IMR-90 (cell line): ENCODE measurements around the gene ARHGAP10. TPM values are rescaled to one million over a fixed set of nuclear protein-coding genes. Genes with fewer than 3 reads are reported as not detected.

ENCODE experiments used
- ATAC-seq: fragments of 200-7000 bp; cut with Tn5 transposase; 2 replicates; pipeline ENCODE4 v1.9.1; 2020; ENCODE audit warnings: low read depth, mild to moderate bottlenecking, moderate library complexity
- BruUV-seq: library from RNA; stranded (reverse); fragments of 400-500 nt; replicated peaks from 2 replicates; lab custom pipeline; 2021; lab: Mats Ljungman, UMichigan
- CTCF ChIA-PET: fragments of 300-600 bp; formaldehyde crosslinking; extraction: SDS; loops from one replicate; lab custom pipeline; 2021; ENCODE audit warnings: antibody characterized with exemption; lab: Yijun Ruan, JAX
- POLR2A ChIA-PET: fragments of 300-600 bp; sonication (Branson Sonifier 250); formaldehyde crosslinking; loops from one replicate; lab custom pipeline; 2022; ENCODE audit warnings: antibody characterized with exemption; ENCODE audit not compliant: unreplicated experiment; lab: Charles Lee
- DNase-seq: peaks from one replicate; pipeline ENCODE4 v3.0.0; 2013
- H2AFZ ChIP-seq: replicated peaks from 2 replicates; pipeline ENCODE3; 2013; ENCODE audit warnings: low read length, mild to moderate bottlenecking; ENCODE audit not compliant: poor library complexity
- H2AK5ac ChIP-seq: 2 replicates; pipeline ENCODE4 v1.6.1; 2013; ENCODE audit warnings: low read depth, low read length, inconsistent platforms
- H2AK9ac ChIP-seq: replicated peaks from 2 replicates; pipeline ENCODE3; 2013; ENCODE audit warnings: mild to moderate bottlenecking, low read depth, low read length, moderate library complexity; ENCODE audit not compliant: poor library complexity
- H2BK120ac ChIP-seq: 2 replicates; pipeline ENCODE4 v1.6.1; 2013; ENCODE audit warnings: low read depth, low read length, inconsistent platforms
- H2BK15ac ChIP-seq: 3 replicates; pipeline ENCODE4 v1.6.1; 2013; ENCODE audit warnings: low read depth, low read length, inconsistent platforms
- H2BK20ac ChIP-seq: 2 replicates; pipeline ENCODE4 v1.6.1; 2013; ENCODE audit warnings: low read depth, mild to moderate bottlenecking, inconsistent platforms, low read length, moderate library complexity
- H2BK5ac ChIP-seq: 2 replicates; pipeline ENCODE4 v1.6.1; 2013; ENCODE audit warnings: mild to moderate bottlenecking, low read depth, low read length, inconsistent platforms; ENCODE audit not compliant: poor library complexity, severe bottlenecking
- H3K14ac ChIP-seq: replicated peaks from 2 replicates; pipeline ENCODE4 v1.6.1; 2013; ENCODE audit warnings: low read depth, low read length, inconsistent platforms
- H3K18ac ChIP-seq: 2 replicates; pipeline ENCODE4 v1.6.1; 2013; ENCODE audit warnings: low read depth, low read length, control low read depth
- H3K23ac ChIP-seq: 2 replicates; pipeline ENCODE4 v1.6.1; 2013; ENCODE audit warnings: low read depth, low read length, inconsistent platforms
- H3K27ac ChIP-seq: 2 replicates; pipeline ENCODE4 v1.5.1; 2013; ENCODE audit warnings: mild to moderate bottlenecking, control low read depth, low read length; ENCODE audit not compliant: insufficient read depth
- H3K27me3 ChIP-seq: 2 replicates; pipeline ENCODE4 v1.6.1; 2013; ENCODE audit warnings: low read length; ENCODE audit not compliant: control insufficient read depth, insufficient read depth
- H3K36me3 ChIP-seq: 2 replicates; pipeline ENCODE4 v1.6.1; 2013; ENCODE audit warnings: low read length, mixed read lengths; ENCODE audit not compliant: control insufficient read depth, insufficient read depth
- H3K4ac ChIP-seq: 2 replicates; pipeline ENCODE4 v1.6.1; 2013; ENCODE audit warnings: low read depth, low read length, inconsistent platforms
- H3K4me1 ChIP-seq: 2 replicates; pipeline ENCODE4 v1.6.1; 2013; ENCODE audit warnings: low read length, mixed read lengths; ENCODE audit not compliant: control insufficient read depth, insufficient read depth
- H3K4me2 ChIP-seq: 2 replicates; pipeline ENCODE4 v1.6.1; 2013; ENCODE audit warnings: low read depth, mild to moderate bottlenecking, control low read depth, low read length, moderate library complexity
- H3K4me3 ChIP-seq: 2 replicates; pipeline ENCODE4 v1.5.1; 2013; ENCODE audit warnings: low read depth, mild to moderate bottlenecking, control low read depth, low read length, moderate library complexity; ENCODE audit not compliant: insufficient read depth
- H3K56ac ChIP-seq: 2 replicates; pipeline ENCODE4 v1.6.1; 2013; ENCODE audit warnings: low read length, inconsistent platforms; ENCODE audit not compliant: insufficient read depth; ENCODE audit errors: extremely low read depth
- H3K79me1 ChIP-seq, 2 experiments: 2 replicates each; pipeline ENCODE4 v1.6.1; 2013; ENCODE audit warnings: low read length in 2 of 2, inconsistent platforms in 1 of 2, low read depth in 1 of 2
- H3K9ac ChIP-seq: 2 replicates; pipeline ENCODE4 v1.6.1; 2013; ENCODE audit warnings: low read depth, low read length, control low read depth
- H3K9me1 ChIP-seq: 2 replicates; pipeline ENCODE4 v1.6.1; 2013; ENCODE audit warnings: low read length, inconsistent platforms; ENCODE audit not compliant: insufficient read depth
- H3K9me3 ChIP-seq: 2 replicates; pipeline ENCODE4 v1.6.1; 2013; ENCODE audit warnings: low read length; ENCODE audit not compliant: control insufficient read depth, insufficient read depth
- H4K20me1 ChIP-seq: 2 replicates; pipeline ENCODE4 v1.6.1; 2013; ENCODE audit warnings: low read length, inconsistent platforms; ENCODE audit not compliant: insufficient read depth
- H4K5ac ChIP-seq: 2 replicates; pipeline ENCODE4 v1.6.1; 2013; ENCODE audit warnings: mild to moderate bottlenecking, low read depth, low read length, control low read depth
- H4K8ac ChIP-seq, 2 experiments: 2 replicates each; pipeline ENCODE4 v1.6.1; 2013; ENCODE audit warnings: low read depth in 2 of 2, low read length in 2 of 2, control low read depth in 1 of 2, inconsistent platforms in 1 of 2
- H4K91ac ChIP-seq: 2 replicates; pipeline ENCODE4 v1.6.1; 2013; ENCODE audit warnings: low read depth, low read length, inconsistent platforms; ENCODE audit not compliant: insufficient read depth
- CEBPB ChIP-seq: IDR thresholded peaks from 2 replicates; pipeline ENCODE4 v1.6.1; 2012; ENCODE audit warnings: low read depth, low read length, improper control_type of control experiment
- CHD1 ChIP-seq: IDR thresholded peaks from 2 replicates; pipeline ENCODE4 v1.6.1; 2012; ENCODE audit warnings: low read depth, low read length, improper control_type of control experiment
- MAFK ChIP-seq: IDR thresholded peaks from 2 replicates; pipeline ENCODE4 v1.6.1; 2012; ENCODE audit warnings: low read depth, low read length, improper control_type of control experiment
- MAZ ChIP-seq: IDR thresholded peaks from 2 replicates; pipeline ENCODE4 v1.6.1; 2012; ENCODE audit warnings: low read depth, mild to moderate bottlenecking, low read length, improper control_type of control experiment, moderate library complexity, borderline replicate concordance
- NFE2L2 ChIP-seq: fragments of 150-350 bp; IDR thresholded peaks from 2 replicates; pipeline ENCODE4 v1.6.1; 2016; ENCODE audit warnings: low read depth, mild to moderate bottlenecking, low read length
- POLR2A ChIP-seq: IDR thresholded peaks from 2 replicates; pipeline ENCODE4 v1.6.1; 2012; ENCODE audit warnings: mild to moderate bottlenecking, low read depth, low read length
- RAD21 ChIP-seq: IDR thresholded peaks from 2 replicates; pipeline ENCODE4 v1.6.1; 2012; ENCODE audit warnings: low read length, improper control_type of control experiment
- RCOR1 ChIP-seq: IDR thresholded peaks from 2 replicates; pipeline ENCODE4 v1.6.1; 2012; ENCODE audit warnings: mild to moderate bottlenecking, low read length, improper control_type of control experiment; ENCODE audit not compliant: insufficient replicate concordance
- RFX5 ChIP-seq: IDR thresholded peaks from 2 replicates; pipeline ENCODE4 v1.8.0; 2012; ENCODE audit warnings: low read depth, mild to moderate bottlenecking, low read length, moderate library complexity
- SMC3 ChIP-seq: fragments of 150-350 bp; IDR thresholded peaks from 2 replicates; pipeline ENCODE4 v1.6.1; 2016; ENCODE audit warnings: low read depth, mild to moderate bottlenecking, antibody characterized with exemption, low read length, moderate library complexity
- WGBS, 2 experiments: methylation state at CpG; one replicate each; pipeline versions ENCODE4 v1.1.5 to v1.1.7; 2013; ENCODE audit warnings: missing lambda C conversion rate in 2 of 2; ENCODE audit not compliant: insufficient read length in 1 of 2; ENCODE audit errors: extremely low coverage in 2 of 2; 5-methylcytosine and 5-hydroxymethylcytosine counted together
- dilution Hi-C: fragments of 300-500 bp; cut with HindIII; formaldehyde crosslinking; loops from one replicate; pipeline ENCODE4 v1.14.3; 2018; ENCODE audit warnings: low sequenced_read_pairs; ENCODE audit not compliant: unreplicated experiment
- in situ Hi-C: fragments of 300-500 bp; cut with MboI; formaldehyde crosslinking; loops from 3 replicates; pipeline ENCODE4 v1.14.3; 2019; ENCODE audit warnings: low sequenced_read_pairs, inconsistent platforms, mixed read lengths
- intact Hi-C: fragments of 100-400 bp; cut with micrococcal nuclease; formaldehyde crosslinking; loops from 2 replicates; pipeline ENCODE4 v1.10.0; 2022
- polyA plus RNA-seq, 3 experiments: library from polyadenylated mRNA; depleted of rRNA; stranded (reverse); fragments of >200 nt; gene quantifications; 2 replicates each; pipeline ENCODE4 v1.2.3, GENCODE V29; 2012; ENCODE audit warnings: low replicate concordance in 1 of 3
- total RNA-seq: library from RNA; depleted of rRNA; stranded (reverse); fragments of >200 nt; gene quantifications from 2 replicates; pipeline ENCODE4 v1.2.3, GENCODE V29; 2012
- TF ChIP-seq, protein P1 (sequence below): conservative IDR thresholded peaks from 2 replicates; pipeline ENCODE4 v1.5.1; 2012; ENCODE audit warnings: mild to moderate bottlenecking, low read depth, low read length, improper control_type of control experiment
- TF ChIP-seq, protein P2 (sequence below): fragments of 150-350 bp; IDR thresholded peaks from 2 replicates; pipeline ENCODE4 v1.6.1; 2016; ENCODE audit warnings: low read depth, mild to moderate bottlenecking, low read length, moderate library complexity, borderline replicate concordance

The ARHGAP10 gene
- total and polyA plus RNA-seq, 2 of the 4 experiments (the other 2 are of a cell fraction): 27.1 to 29.4 TPM

DNA sequence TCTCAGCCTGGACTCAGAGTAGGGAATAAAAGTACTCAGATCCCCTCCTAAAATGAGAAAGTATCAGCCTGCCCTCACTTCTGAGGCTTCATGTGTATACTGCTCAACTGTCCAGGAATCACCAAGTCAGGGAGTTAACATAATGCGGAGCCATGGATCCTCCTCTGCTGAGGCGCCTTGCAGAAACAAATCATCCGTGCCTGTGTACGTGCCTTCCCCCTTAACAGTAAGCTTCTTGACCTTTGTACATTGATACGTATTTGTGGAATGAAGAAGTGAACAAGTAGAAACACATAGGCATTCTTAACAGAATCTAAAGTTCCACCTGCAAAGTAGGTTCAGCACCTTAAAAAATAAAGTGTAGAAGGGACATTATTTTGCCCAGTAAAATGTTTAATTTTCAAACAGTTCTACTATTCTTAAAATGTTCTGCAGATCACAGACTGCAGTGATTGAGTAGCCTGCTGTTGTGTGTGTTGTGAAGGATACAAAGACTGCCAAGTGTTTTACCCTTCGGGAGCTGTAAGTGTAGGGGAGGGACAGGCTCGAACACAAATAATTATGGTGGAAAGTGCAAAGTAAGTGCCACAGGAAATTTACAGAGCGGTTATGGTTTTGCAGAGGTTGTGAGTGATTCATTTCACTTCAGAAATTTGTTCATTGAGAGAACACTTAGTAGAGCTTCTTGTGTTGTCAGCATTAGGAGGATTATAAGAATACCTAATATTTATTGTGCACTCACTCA, 61.9 kb downstream of the ARHGAP10 start:
- DNase-seq: peak; percentile 35

More for the DNA sequence above, 61.9 kb downstream of the ARHGAP10 start:
- H2AK5ac ChIP-seq: peak overlapping the region; percentile 35; the same call in 1 of the 2 replicates
- dilution Hi-C loops (no loop called here), in situ Hi-C loops (no loop called here), intact Hi-C loops (no loop called here)
- H3K27ac ChIP-seq: peak overlapping the region; percentile 10; the same call in 1 of the 2 replicates
- POLR2A ChIA-PET: interaction anchor here (0.5 kb wide), 1 partner anchor 110 kb away, joined by 4 read pairs; the partner anchor contains the start of gene PRMT9
- H3K27me3 ChIP-seq: no peaks in the 10 kb centered on the region
- H2BK20ac ChIP-seq: no peak overlapping the region
- peak overlapping the region; percentile 39 for H3K18ac ChIP-seq
- H3K9me1 ChIP-seq: peaks cover 15% of the 10 kb centered on the region
- peak overlapping the region; percentile 53 for H2BK5ac ChIP-seq
- H4K20me1 ChIP-seq: peaks cover 29% of the 10 kb centered on the region
- peaks cover 14% of the 10 kb centered on the region for H3K4me1 ChIP-seq
- peak overlapping the region; percentile 11; the same call in 1 of the 2 replicates for H3K4ac ChIP-seq
- H2AFZ ChIP-seq: no peak overlapping the region
- no peak overlapping the region for H3K56ac ChIP-seq
- ATAC-seq: peak; percentile 59
- peaks cover 35 to 72% of the 10 kb centered on the region in 2 experiments for H3K79me1 ChIP-seq
- peak overlapping the region; percentile 72; the same call in 1 of the 2 replicates for H3K23ac ChIP-seq
- no peak overlapping the region for H2AK9ac ChIP-seq
- peak overlapping the region; percentile 64; the same call in 1 of the 2 replicates for H3K14ac ChIP-seq
- no peak overlapping the region for H4K8ac ChIP-seq
- CTCF ChIA-PET: interaction anchor here (1.7 kb wide), 1 partner anchor 16 kb away, joined by 4 read pairs; no protein-coding TSS in a partner anchor
- H3K9me3 ChIP-seq: no peaks in the 10 kb centered on the region
- no peak overlapping the region for H4K91ac ChIP-seq
- 0 out of 2 replicates have a peak overlapping the region, but pooled peaks have one; percentile 15 for H4K5ac ChIP-seq
- H3K4me2 ChIP-seq: peak overlapping the region; percentile 27; the same call in 1 of the 2 replicates
- no peak overlapping the region for H3K4me3 ChIP-seq
- TF ChIP-seq RAD21 (no peak), NFE2L2 (no peak), MAZ (no peak), SMC3 (no peak), MAFK (no peak), RFX5 (no peak), RCOR1 (no peak), POLR2A (no peak), CHD1 (no peak), CEBPB (no peak)
- TF ChIP-seq, protein P1, sequence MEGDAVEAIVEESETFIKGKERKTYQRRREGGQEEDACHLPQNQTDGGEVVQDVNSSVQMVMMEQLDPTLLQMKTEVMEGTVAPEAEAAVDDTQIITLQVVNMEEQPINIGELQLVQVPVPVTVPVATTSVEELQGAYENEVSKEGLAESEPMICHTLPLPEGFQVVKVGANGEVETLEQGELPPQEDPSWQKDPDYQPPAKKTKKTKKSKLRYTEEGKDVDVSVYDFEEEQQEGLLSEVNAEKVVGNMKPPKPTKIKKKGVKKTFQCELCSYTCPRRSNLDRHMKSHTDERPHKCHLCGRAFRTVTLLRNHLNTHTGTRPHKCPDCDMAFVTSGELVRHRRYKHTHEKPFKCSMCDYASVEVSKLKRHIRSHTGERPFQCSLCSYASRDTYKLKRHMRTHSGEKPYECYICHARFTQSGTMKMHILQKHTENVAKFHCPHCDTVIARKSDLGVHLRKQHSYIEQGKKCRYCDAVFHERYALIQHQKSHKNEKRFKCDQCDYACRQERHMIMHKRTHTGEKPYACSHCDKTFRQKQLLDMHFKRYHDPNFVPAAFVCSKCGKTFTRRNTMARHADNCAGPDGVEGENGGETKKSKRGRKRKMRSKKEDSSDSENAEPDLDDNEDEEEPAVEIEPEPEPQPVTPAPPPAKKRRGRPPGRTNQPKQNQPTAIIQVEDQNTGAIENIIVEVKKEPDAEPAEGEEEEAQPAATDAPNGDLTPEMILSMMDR: no peak
- TF ChIP-seq, protein P2, sequence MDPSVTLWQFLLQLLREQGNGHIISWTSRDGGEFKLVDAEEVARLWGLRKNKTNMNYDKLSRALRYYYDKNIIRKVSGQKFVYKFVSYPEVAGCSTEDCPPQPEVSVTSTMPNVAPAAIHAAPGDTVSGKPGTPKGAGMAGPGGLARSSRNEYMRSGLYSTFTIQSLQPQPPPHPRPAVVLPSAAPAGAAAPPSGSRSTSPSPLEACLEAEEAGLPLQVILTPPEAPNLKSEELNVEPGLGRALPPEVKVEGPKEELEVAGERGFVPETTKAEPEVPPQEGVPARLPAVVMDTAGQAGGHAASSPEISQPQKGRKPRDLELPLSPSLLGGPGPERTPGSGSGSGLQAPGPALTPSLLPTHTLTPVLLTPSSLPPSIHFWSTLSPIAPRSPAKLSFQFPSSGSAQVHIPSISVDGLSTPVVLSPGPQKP: no peak
- WGBS, 2 experiments: 27% methylated on average over 2 of the region's 8 CpGs; no CpG with 5 or more reads in 1 of the 2 experiments
- no TSS peak for BruUV-seq
- no peak overlapping the region for H3K9ac ChIP-seq
- 0 out of 3 replicates have a peak overlapping the region, but pooled peaks have one; percentile 35 for H2BK15ac ChIP-seq
- H3K36me3 ChIP-seq: no peaks in the 10 kb centered on the region
- no peak overlapping the region for H2BK120ac ChIP-seq
